Thoracic aorta (tissue), 2 donors: ENCODE data around the gene CALN1. TPM values are rescaled to one million over a fixed set of nuclear protein-coding genes. Genes with fewer than 3 reads are reported as not detected.

Source experiments
- ATAC-seq: fragments of 150-250 bp; one replicate; pipeline ENCODE4 v1.8.0; 2017; ENCODE audit warnings: low read depth; ENCODE audit not compliant: insufficient number of reproducible peaks, low FRiP score
- DNase-seq: peaks from one replicate; pipeline ENCODE4 v3.0.0-alpha.2; 2020; ENCODE audit warnings: low spot score
- H3K27ac ChIP-seq, 2 donors: fragments of 200-600 bp; sonication (generic); 1 replicate in 1 of 2; 2 replicates in 1 of 2; pipeline ENCODE4 v1.5.1; 2016; ENCODE audit warnings: mild to moderate bottlenecking in 2 of 2, moderate library complexity in 2 of 2
- H3K27me3 ChIP-seq: fragments of 200-600 bp; sonication (generic); replicated peaks from 2 replicates; pipeline ENCODE4 v1.6.0; 2016; ENCODE audit warnings: mild to moderate bottlenecking; ENCODE audit not compliant: insufficient read depth
- H3K36me3 ChIP-seq: fragments of 200-600 bp; sonication (generic); one replicate; pipeline ENCODE4 v1.5.1; 2016
- H3K4me1 ChIP-seq, 2 donors: fragments of 200-600 bp; sonication (generic); 1 replicate in 1 of 2; 2 replicates in 1 of 2; pipeline versions ENCODE4 v1.5.1 to v1.6.0; 2016; ENCODE audit warnings: low read depth in 2 of 2, mild to moderate bottlenecking in 1 of 2; ENCODE audit not compliant: control insufficient read depth in 1 of 2
- H3K4me3 ChIP-seq: fragments of 200-600 bp; sonication (generic); 2 replicates; pipeline ENCODE4 v1.5.1; 2016; ENCODE audit warnings: mild to moderate bottlenecking
- H3K9me3 ChIP-seq: fragments of 200-600 bp; sonication (generic); 2 replicates; pipeline ENCODE4 v1.5.1; 2016
- total RNA-seq, 2 donors: library from RNA; depleted of rRNA; stranded (reverse); fragments of >200 nt; gene quantifications; one replicate each; pipeline versions ENCODE4 v1.1.0 to v1.2.3, GENCODE V29; 2016
- TF ChIP-seq, protein P1 (sequence below): fragments of 200-600 bp; sonication (generic); IDR thresholded peaks from one replicate; pipeline ENCODE4 v1.5.1; 2019; ENCODE audit warnings: antibody characterized with exemption

CALN1 gene
- total RNA-seq, 2 donors from 2014 or later = not detected

- Histone ChIP-seq H3K9me3 (peaks cover 5% of the 10 kb centered on the region), H3K36me3 (no peaks in the 10 kb centered on the region), H3K4me3 (no peak overlapping the region), H3K27ac (no peak overlapping the region), H3K4me1 (no peaks in the 10 kb centered on the region), H3K27me3 (no peaks in the 10 kb centered on the region)
- TF ChIP-seq, protein P1, sequence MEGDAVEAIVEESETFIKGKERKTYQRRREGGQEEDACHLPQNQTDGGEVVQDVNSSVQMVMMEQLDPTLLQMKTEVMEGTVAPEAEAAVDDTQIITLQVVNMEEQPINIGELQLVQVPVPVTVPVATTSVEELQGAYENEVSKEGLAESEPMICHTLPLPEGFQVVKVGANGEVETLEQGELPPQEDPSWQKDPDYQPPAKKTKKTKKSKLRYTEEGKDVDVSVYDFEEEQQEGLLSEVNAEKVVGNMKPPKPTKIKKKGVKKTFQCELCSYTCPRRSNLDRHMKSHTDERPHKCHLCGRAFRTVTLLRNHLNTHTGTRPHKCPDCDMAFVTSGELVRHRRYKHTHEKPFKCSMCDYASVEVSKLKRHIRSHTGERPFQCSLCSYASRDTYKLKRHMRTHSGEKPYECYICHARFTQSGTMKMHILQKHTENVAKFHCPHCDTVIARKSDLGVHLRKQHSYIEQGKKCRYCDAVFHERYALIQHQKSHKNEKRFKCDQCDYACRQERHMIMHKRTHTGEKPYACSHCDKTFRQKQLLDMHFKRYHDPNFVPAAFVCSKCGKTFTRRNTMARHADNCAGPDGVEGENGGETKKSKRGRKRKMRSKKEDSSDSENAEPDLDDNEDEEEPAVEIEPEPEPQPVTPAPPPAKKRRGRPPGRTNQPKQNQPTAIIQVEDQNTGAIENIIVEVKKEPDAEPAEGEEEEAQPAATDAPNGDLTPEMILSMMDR = no peak
- ATAC-seq (no peak), DNase-seq (no peak)
Observed at GRCh38 chr7:71883415-71883814, 528.7 kb downstream of the CALN1 start.

- H3K36me3 ChIP-seq = no peaks in the 10 kb centered on the region
- no peaks in the 10 kb centered on the region for H3K27me3 ChIP-seq
- no peak for DNase-seq
- no peaks in the 10 kb centered on the region for H3K4me1 ChIP-seq
- ATAC-seq = no peak
- TF ChIP-seq, protein P1 = no peak
- H3K9me3 ChIP-seq = no peaks in the 10 kb centered on the region
- no peak overlapping the region for H3K4me3 ChIP-seq
- H3K27ac ChIP-seq = no peak overlapping the region
Observed at GRCh38 chr7:71871446-71871845, 540.7 kb downstream of the CALN1 start.

- no peaks in the 10 kb centered on the region for H3K4me1 ChIP-seq
- no peaks in the 10 kb centered on the region for H3K27me3 ChIP-seq
- H3K9me3 ChIP-seq = no peaks in the 10 kb centered on the region
- H3K4me3 ChIP-seq = no peak overlapping the region
- no peak overlapping the region for H3K27ac ChIP-seq
- no peaks in the 10 kb centered on the region for H3K36me3 ChIP-seq
- TF ChIP-seq, protein P1 = no peak
- ATAC-seq (no peak), DNase-seq (no peak)
Observed at GRCh38 chr7:71870812-71871211, 541.3 kb downstream of the CALN1 start.

GRCh38 chr7:71868797-71869196 is 543.3 kb downstream of the CALN1 start:
- Histone ChIP-seq H3K9me3 (no peaks in the 10 kb centered on the region), H3K4me3 (no peak overlapping the region), H3K36me3 (no peaks in the 10 kb centered on the region), H3K27ac (no peak overlapping the region), H3K4me1 (no peaks in the 10 kb centered on the region), H3K27me3 (no peaks in the 10 kb centered on the region)
- TF ChIP-seq, protein P1 = no peak
- ATAC-seq (no peak), DNase-seq (no peak)

DNA sequence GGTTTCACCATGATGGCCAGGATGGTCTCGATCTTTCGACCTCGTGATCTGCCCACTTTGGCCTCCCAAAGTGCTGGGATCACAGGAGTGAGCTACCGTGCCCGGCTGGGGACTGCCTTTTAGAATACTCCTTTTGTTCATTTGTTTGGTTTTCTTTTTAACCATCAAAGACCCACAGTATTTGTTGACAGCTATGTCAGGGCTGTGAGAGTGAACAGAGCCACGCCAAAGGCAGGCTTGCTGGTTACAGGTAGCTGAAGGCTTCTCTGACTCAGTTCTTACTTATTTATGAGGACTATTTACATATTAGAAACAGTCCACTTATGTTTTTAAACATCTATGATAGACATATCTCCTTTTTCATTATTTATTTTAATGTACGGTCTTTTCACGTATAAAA is 544.5 kb downstream of the CALN1 start:
- Histone ChIP-seq H3K27ac (no peak overlapping the region), H3K4me3 (no peak overlapping the region), H3K36me3 (no peaks in the 10 kb centered on the region), H3K4me1 (no peaks in the 10 kb centered on the region), H3K27me3 (no peaks in the 10 kb centered on the region), H3K9me3 (no peaks in the 10 kb centered on the region)
- no peak for DNase-seq
- TF ChIP-seq, protein P1 = no peak
- ATAC-seq = no peak
